Parietal lobe (tissue), 1 donor: ENCODE results near the gene BUB1B. TPM values are rescaled to one million over a fixed set of nuclear protein-coding genes. Genes with fewer than 3 reads are reported as not detected.

Experiments used
- total RNA-seq: library from RNA; depleted of rRNA; stranded (reverse); fragments of >200 nt; gene quantifications from one replicate; pipeline ENCODE4 v1.2.3, GENCODE V29; 2014

The BUB1B gene
- total RNA-seq = 8.8 TPM

GRCh38 chr15:40160689-40161688 lies at the start of gene BUB1B:
Gene BUB1B (plus strand): TSS chr15:40161069. CDS start chr15:40161221, 152 bp downstream.

GRCh38 chr15:40238532-40239403 lies 77.9 kb downstream of the BUB1B start, which contains the start of gene PAK6:
Gene PAK6 (plus strand): TSS chr15:40239063. CDS start chr15:40264786, 25,723 bp downstream.

Other genes with a start within 250 kb of the BUB1B start
- gene GPR176, start 240.8 kb upstream of the BUB1B start, total RNA-seq = 35.4 TPM
- gene EIF2AK4, start 227.0 kb upstream of the BUB1B start, total RNA-seq = 41.0 TPM
- gene SRP14, start 121.9 kb upstream of the BUB1B start, total RNA-seq = 90.5 TPM
- 4.4 TPM for gene BMF, start 52.2 kb upstream of the BUB1B start, total RNA-seq
- 16.0 TPM for gene PAK6, start 78.0 kb downstream of the BUB1B start, total RNA-seq
- gene ANKRD63, start 122.0 kb downstream of the BUB1B start, total RNA-seq = 0.94 TPM
- 6.9 TPM for gene PLCB2, start 146.9 kb downstream of the BUB1B start, total RNA-seq
- 10.3 TPM for gene INAFM2, start 162.6 kb downstream of the BUB1B start, total RNA-seq
- gene CCDC9B, start 179.9 kb downstream of the BUB1B start, total RNA-seq = 4.4 TPM
- not detected for gene PHGR1, start 190.0 kb downstream of the BUB1B start, total RNA-seq
- gene DISP2, start 197.2 kb downstream of the BUB1B start, total RNA-seq = 18.5 TPM
- 33.2 TPM for gene KNSTRN, start 221.7 kb downstream of the BUB1B start, total RNA-seq
- gene IVD, start 244.7 kb downstream of the BUB1B start, total RNA-seq = 37.2 TPM